A673 (cell line): ENCODE data around the gene COBLL1. TPM values are rescaled to one million over a fixed set of nuclear protein-coding genes. Genes with fewer than 3 reads are reported as not detected.

Source experiments
- BruUV-seq: library from RNA; stranded (reverse); fragments of 400-500 nt; replicated peaks from 2 replicates; lab custom pipeline; 2021; lab: Mats Ljungman, UMichigan
- CTCF ChIA-PET: fragments of 300-600 bp; sonication (Branson Sonifier 250); formaldehyde crosslinking; loops from one replicate; lab custom pipeline; 2022; ENCODE audit warnings: antibody characterized with exemption; lab: Charles Lee
- POLR2A ChIA-PET: fragments of 300-600 bp; sonication (Branson Sonifier 250); formaldehyde crosslinking; loops from one replicate; lab custom pipeline; 2022; ENCODE audit warnings: antibody characterized with exemption; ENCODE audit not compliant: low non-redundant PET; lab: Charles Lee
- DNase-seq: peaks from one replicate; pipeline ENCODE4 v3.0.0-alpha.2; 2015; ENCODE audit warnings: low spot score
- H3K27ac ChIP-seq: fragments of 200-600 bp; sonication (generic); 2 replicates; pipeline ENCODE4 v1.5.1; 2016; ENCODE audit warnings: mixed run types, low read depth, mild to moderate bottlenecking, mixed read lengths, antibody characterized with exemption, low read length; ENCODE audit not compliant: poor library complexity, severe bottlenecking
- H3K27me3 ChIP-seq: fragments of 200-600 bp; sonication (generic); replicated peaks from 2 replicates; pipeline ENCODE4 v1.6.1; 2017; ENCODE audit warnings: mixed run types, low read depth, mild to moderate bottlenecking, mixed read lengths, antibody characterized with exemption, low read length; ENCODE audit not compliant: insufficient read depth, poor library complexity
- H3K36me3 ChIP-seq: fragments of 200-600 bp; sonication (generic); 2 replicates; pipeline ENCODE4 v1.6.1; 2016; ENCODE audit warnings: mixed run types, mild to moderate bottlenecking, mixed read lengths, antibody characterized with exemption, low read length; ENCODE audit not compliant: insufficient read depth, poor library complexity, severe bottlenecking
- H3K4me1 ChIP-seq: fragments of 200-600 bp; sonication (generic); 2 replicates; pipeline ENCODE4 v1.6.1; 2017; ENCODE audit warnings: mixed run types, mild to moderate bottlenecking, mixed read lengths, antibody characterized with exemption, low read length; ENCODE audit not compliant: insufficient read depth, poor library complexity, severe bottlenecking
- H3K4me3 ChIP-seq: fragments of 200-600 bp; sonication (generic); 2 replicates; pipeline ENCODE4 v1.5.1; 2016; ENCODE audit warnings: low read depth, mixed run types, mild to moderate bottlenecking, mixed read lengths, low read length; ENCODE audit not compliant: poor library complexity, severe bottlenecking
- H3K9me3 ChIP-seq: fragments of 200-600 bp; sonication (generic); 2 replicates; pipeline ENCODE4 v1.6.1; 2016; ENCODE audit warnings: mixed run types, low read depth, mild to moderate bottlenecking, mixed read lengths, antibody characterized with exemption, low read length; ENCODE audit not compliant: poor library complexity, severe bottlenecking
- EZH2 ChIP-seq: fragments of 200-600 bp; sonication (generic); IDR thresholded peaks from 2 replicates; pipeline ENCODE4 v1.6.1; 2017; ENCODE audit warnings: borderline replicate concordance, low read depth, mild to moderate bottlenecking, mixed read lengths, antibody characterized with exemption, low read length; ENCODE audit not compliant: poor library complexity, severe bottlenecking
- intact Hi-C: fragments of 100-400 bp; cut with micrococcal nuclease; formaldehyde crosslinking; loops from one replicate; pipeline ENCODE4 v1.10.0; 2022; ENCODE audit not compliant: unreplicated experiment
- total RNA-seq: library from RNA; stranded (reverse); gene quantifications from 2 replicates; pipeline ENCODE4 v1.2.3, GENCODE V29; 2021
- TF ChIP-seq, protein P1 (sequence below): fragments of 300-800, 200-600 bp; sonication (generic); conservative IDR thresholded peaks from 2 replicates; pipeline ENCODE4 v1.5.1; 2017; ENCODE audit warnings: low read depth, mild to moderate bottlenecking, antibody characterized with exemption, low read length, moderate library complexity, mixed read lengths

Gene COBLL1
- total RNA-seq, 1 experiment from 2014 or later = 6.6 TPM

DNA sequence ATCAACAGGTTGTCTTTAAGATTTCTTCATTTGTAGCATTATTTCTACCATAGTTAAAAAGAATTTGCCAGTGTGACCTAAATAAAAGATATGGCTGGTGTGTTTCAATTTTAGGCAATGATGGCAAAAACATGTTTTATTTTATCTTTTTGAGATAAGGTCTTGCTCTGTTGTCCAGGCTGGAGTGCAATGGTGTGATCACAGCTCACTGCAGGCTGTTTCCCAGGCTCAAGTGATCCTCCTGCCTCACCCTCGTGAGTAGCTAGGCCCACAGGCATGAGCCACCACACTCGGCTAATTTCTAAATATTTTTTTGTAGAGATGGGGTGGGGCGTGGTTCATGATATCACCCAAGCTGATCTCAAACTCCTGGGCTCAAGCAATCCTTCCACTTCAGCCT, 47.0 kb upstream of the COBLL1 start:
- TF ChIP-seq, protein P1, sequence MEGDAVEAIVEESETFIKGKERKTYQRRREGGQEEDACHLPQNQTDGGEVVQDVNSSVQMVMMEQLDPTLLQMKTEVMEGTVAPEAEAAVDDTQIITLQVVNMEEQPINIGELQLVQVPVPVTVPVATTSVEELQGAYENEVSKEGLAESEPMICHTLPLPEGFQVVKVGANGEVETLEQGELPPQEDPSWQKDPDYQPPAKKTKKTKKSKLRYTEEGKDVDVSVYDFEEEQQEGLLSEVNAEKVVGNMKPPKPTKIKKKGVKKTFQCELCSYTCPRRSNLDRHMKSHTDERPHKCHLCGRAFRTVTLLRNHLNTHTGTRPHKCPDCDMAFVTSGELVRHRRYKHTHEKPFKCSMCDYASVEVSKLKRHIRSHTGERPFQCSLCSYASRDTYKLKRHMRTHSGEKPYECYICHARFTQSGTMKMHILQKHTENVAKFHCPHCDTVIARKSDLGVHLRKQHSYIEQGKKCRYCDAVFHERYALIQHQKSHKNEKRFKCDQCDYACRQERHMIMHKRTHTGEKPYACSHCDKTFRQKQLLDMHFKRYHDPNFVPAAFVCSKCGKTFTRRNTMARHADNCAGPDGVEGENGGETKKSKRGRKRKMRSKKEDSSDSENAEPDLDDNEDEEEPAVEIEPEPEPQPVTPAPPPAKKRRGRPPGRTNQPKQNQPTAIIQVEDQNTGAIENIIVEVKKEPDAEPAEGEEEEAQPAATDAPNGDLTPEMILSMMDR = no peak
- TF ChIP-seq EZH2 = no peak
- no peaks in the 10 kb centered on the region for H3K4me1 ChIP-seq
- H3K36me3 ChIP-seq = no peaks in the 10 kb centered on the region
- CTCF ChIA-PET = no interaction called here
- H3K9me3 ChIP-seq = no peaks in the 10 kb centered on the region
- no peak for DNase-seq
- no peak overlapping the region for H3K4me3 ChIP-seq
- POLR2A ChIA-PET = interaction anchor here (0.6 kb wide), 1 partner anchor 274 kb away, joined by 3 read pairs; no protein-coding TSS in a partner anchor
- H3K27me3 ChIP-seq = no peaks in the 10 kb centered on the region
- no TSS peak for BruUV-seq
- no peak overlapping the region for H3K27ac ChIP-seq
- intact Hi-C loops = no loop called here

DNA sequence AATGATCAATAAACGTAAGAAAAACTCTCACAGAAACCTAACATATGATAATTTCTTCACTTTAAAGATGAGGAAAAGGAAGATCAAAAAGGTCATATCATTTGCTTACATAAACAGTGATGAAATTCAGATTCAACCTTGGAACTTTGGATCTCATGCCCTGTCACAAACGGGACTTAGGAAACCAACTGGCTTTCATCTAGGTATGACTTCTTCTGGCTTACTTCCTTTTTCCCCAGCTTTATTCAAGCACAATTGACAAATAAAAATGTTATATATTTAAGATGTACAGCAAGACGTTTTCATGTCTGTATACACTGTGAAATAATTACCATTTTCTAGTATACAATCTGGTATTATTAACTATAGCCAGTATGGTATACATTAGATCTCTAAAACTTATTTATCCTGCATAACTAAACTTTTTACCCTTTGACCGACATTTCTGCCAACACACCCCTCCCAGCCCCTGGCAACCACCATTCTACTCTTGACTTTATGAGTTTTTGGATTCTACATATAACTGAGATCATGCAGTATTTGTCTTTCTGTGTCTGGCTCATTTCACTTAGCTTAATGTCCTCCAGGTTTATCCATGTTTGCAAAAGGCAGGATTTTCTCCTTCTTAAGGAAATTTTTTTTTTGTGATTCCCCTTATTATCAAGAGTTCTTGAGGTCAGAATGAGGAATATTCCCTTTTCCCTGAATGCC, 46.0 kb upstream of the COBLL1 start:
- Histone ChIP-seq H3K4me3 (no peak overlapping the region), H3K27ac (no peak overlapping the region), H3K4me1 (no peaks in the 10 kb centered on the region), H3K9me3 (no peaks in the 10 kb centered on the region), H3K27me3 (no peaks in the 10 kb centered on the region), H3K36me3 (no peaks in the 10 kb centered on the region)
- no peak for DNase-seq
- TF ChIP-seq EZH2 = no peak
- TF ChIP-seq, protein P1 = no peak
- POLR2A ChIA-PET = no interaction called here
- CTCF ChIA-PET = no interaction called here
- BruUV-seq = no TSS peak
- intact Hi-C loops = no loop called here

DNA sequence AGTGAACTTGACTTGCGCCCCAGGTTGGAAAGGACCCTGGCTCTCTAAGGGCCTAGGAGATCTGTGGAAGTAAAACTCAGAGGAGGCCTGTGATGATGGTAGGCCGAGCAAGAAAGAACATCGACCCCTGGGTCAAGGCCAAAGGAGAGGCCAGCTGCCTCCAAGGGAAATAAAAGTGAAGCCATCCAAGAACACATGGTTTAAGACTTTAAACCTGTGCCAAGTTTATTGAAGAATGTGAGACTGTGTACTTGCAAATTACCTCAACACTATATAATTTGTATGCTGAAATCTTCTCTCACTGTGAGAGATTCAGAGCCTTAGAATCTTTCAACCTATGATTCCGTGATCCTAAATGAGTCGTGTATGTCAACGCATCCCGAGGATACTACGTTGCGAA, 40.7 kb upstream of the COBLL1 start:
- no peak for TF ChIP-seq EZH2
- TF ChIP-seq, protein P1 = no peak
- BruUV-seq = no TSS peak

More for the DNA sequence above, 40.7 kb upstream of the COBLL1 start:
- ChIA-PET POLR2A (no interaction called here), CTCF (no interaction called here)
- Histone ChIP-seq H3K4me3 (no peak overlapping the region), H3K9me3 (no peaks in the 10 kb centered on the region), H3K4me1 (no peaks in the 10 kb centered on the region), H3K27me3 (no peaks in the 10 kb centered on the region), H3K36me3 (no peaks in the 10 kb centered on the region), H3K27ac (no peak overlapping the region)
- intact Hi-C loops = no loop called here
- DNase-seq = no peak
